Liver (tissue), 9 donors: Measurements from ENCODE around the gene THADA. TPM values are rescaled to one million over a fixed set of nuclear protein-coding genes. Genes with fewer than 3 reads are reported as not detected.

Source experiments
- DNase-seq: peaks from one replicate; pipeline ENCODE4 v3.0.0-alpha.2; 2017; ENCODE audit warnings: low spot score
- H3K27ac ChIP-seq, 2 donors: one replicate each; pipeline ENCODE4 v1.7.0; 2013; ENCODE audit warnings: inconsistent platforms in 2 of 2, low read length in 2 of 2, control low read depth in 1 of 2, low read depth in 1 of 2, mild to moderate bottlenecking in 1 of 2
- H3K27me3 ChIP-seq, 4 donors: one replicate each; pipeline versions ENCODE4 v1.6.1 to v1.7.0; 2013; ENCODE audit warnings: low read length in 3 of 4, inconsistent platforms in 1 of 4, mild to moderate bottlenecking in 1 of 4, moderate library complexity in 1 of 4; ENCODE audit not compliant: control insufficient read depth in 4 of 4, insufficient read depth in 4 of 4
- H3K36me3 ChIP-seq, 4 donors: one replicate each; pipeline versions ENCODE4 v1.6.1 to v1.7.0; 2013; ENCODE audit warnings: low read length in 3 of 4, mild to moderate bottlenecking in 3 of 4, low read depth in 1 of 4, moderate library complexity in 1 of 4; ENCODE audit not compliant: control insufficient read depth in 4 of 4, insufficient read depth in 3 of 4
- H3K4me1 ChIP-seq, 4 donors: one replicate each; pipeline versions ENCODE4 v1.6.1 to v1.7.0; 2013; ENCODE audit warnings: low read length in 3 of 4, mild to moderate bottlenecking in 3 of 4, moderate library complexity in 1 of 4; ENCODE audit not compliant: control insufficient read depth in 4 of 4, insufficient read depth in 4 of 4
- H3K4me3 ChIP-seq, 3 donors: one replicate each; pipeline versions ENCODE4 v1.6.1 to v1.7.0; 2013; ENCODE audit warnings: low read length in 3 of 3, control low read depth in 1 of 3, low read depth in 1 of 3, mild to moderate bottlenecking in 1 of 3
- H3K9ac ChIP-seq, 2 donors: one replicate each; pipeline ENCODE4 v1.7.0; 2013; ENCODE audit warnings: low read length in 2 of 2, mild to moderate bottlenecking in 2 of 2, moderate library complexity in 2 of 2, control low read depth in 1 of 2, low read depth in 1 of 2
- H3K9me3 ChIP-seq, 4 donors: one replicate each; pipeline versions ENCODE4 v1.6.1 to v1.7.0; 2013; ENCODE audit warnings: low read length in 3 of 4; ENCODE audit not compliant: control insufficient read depth in 4 of 4
- CTCF ChIP-seq: fragments of 150-350 bp; IDR thresholded peaks from 2 replicates; pipeline ENCODE4 v1.5.1; 2017; ENCODE audit warnings: improper control_type of control experiment, low read depth, low read length; ENCODE audit not compliant: missing input control
- EGR1 ChIP-seq, 2 donors: IDR thresholded peaks; 2 replicates each; pipeline ENCODE4 v1.6.1; 2016 to 2018; ENCODE audit warnings: antibody characterized with exemption in 2 of 2, low read depth in 2 of 2
- FOXA1 ChIP-seq: IDR thresholded peaks from 2 replicates; pipeline ENCODE4 v1.6.1; 2016; ENCODE audit warnings: antibody characterized with exemption
- FOXA2 ChIP-seq: IDR thresholded peaks from 2 replicates; pipeline ENCODE4 v1.6.1; 2016; ENCODE audit warnings: antibody characterized with exemption
- GABPA ChIP-seq, 2 donors: IDR thresholded peaks in 1 of 2; conservative IDR thresholded peaks in 1 of 2; 2 replicates each; pipeline ENCODE4 v1.6.1; 2016; ENCODE audit warnings: antibody characterized with exemption in 2 of 2, mild to moderate bottlenecking in 1 of 2, moderate library complexity in 1 of 2
- HNF4A ChIP-seq, 2 donors: conservative IDR thresholded peaks; 2 replicates each; pipeline ENCODE4 v1.6.1; 2016; ENCODE audit warnings: antibody characterized with exemption in 2 of 2, mild to moderate bottlenecking in 2 of 2
- HNF4G ChIP-seq: IDR thresholded peaks from 2 replicates; pipeline ENCODE4 v1.6.1; 2016; ENCODE audit warnings: antibody characterized with exemption
- NR2F2 ChIP-seq: IDR thresholded peaks from 2 replicates; pipeline ENCODE4 v1.6.1; 2016; ENCODE audit warnings: antibody characterized with exemption
- RAD21 ChIP-seq, 2 donors: IDR thresholded peaks; 2 replicates each; pipeline ENCODE4 v1.6.1; 2016; ENCODE audit warnings: antibody characterized with exemption in 2 of 2, mild to moderate bottlenecking in 2 of 2
- REST ChIP-seq: IDR thresholded peaks from 2 replicates; pipeline ENCODE4 v1.6.1; 2016; ENCODE audit warnings: antibody characterized with exemption, mild to moderate bottlenecking
- RXRA ChIP-seq, 2 donors: IDR thresholded peaks; 2 replicates each; pipeline ENCODE4 v1.6.1; 2017 to 2018; ENCODE audit warnings: antibody characterized with exemption in 2 of 2, mild to moderate bottlenecking in 1 of 2
- SP1 ChIP-seq: IDR thresholded peaks from 2 replicates; pipeline ENCODE4 v1.6.1; 2018; ENCODE audit warnings: antibody characterized with exemption, mild to moderate bottlenecking
- TAF1 ChIP-seq: conservative IDR thresholded peaks from 2 replicates; pipeline ENCODE4 v1.6.1; 2016; ENCODE audit warnings: antibody characterized with exemption, mild to moderate bottlenecking
- YY1 ChIP-seq: IDR thresholded peaks from 2 replicates; pipeline ENCODE4 v1.6.1; 2016; ENCODE audit warnings: antibody characterized with exemption, mild to moderate bottlenecking
- ZBTB33 ChIP-seq: IDR thresholded peaks from 2 replicates; pipeline ENCODE4 v1.6.1; 2016; ENCODE audit warnings: antibody characterized with exemption
- polyA plus RNA-seq, 2 donors: library from polyadenylated mRNA; stranded (reverse) in 1 of 2; unstranded in 1 of 2; fragments of 200-250 nt in 1 of 2; fragments of >200 nt in 1 of 2; fragmentation: Nextera tagmentation in 1 of 2; extraction: Ambion mirVana in 1 of 2; gene quantifications; one replicate each; pipeline versions ENCODE4 v1.2.1 to v1.2.3, GENCODE V29; 2013 to 2015
- total RNA-seq, 2 donors: library from RNA; depleted of rRNA; stranded (reverse); fragments of >200 nt; gene quantifications; one replicate each; pipeline ENCODE4 v1.2.3, GENCODE V29; 2014
- TF ChIP-seq, protein P1 (sequence below): IDR thresholded peaks from 2 replicates; pipeline ENCODE4 v1.6.1; 2016; ENCODE audit warnings: antibody characterized with exemption
- TF ChIP-seq, protein P2 (sequence below): IDR thresholded peaks from 2 replicates; pipeline ENCODE4 v1.6.1; 2016; ENCODE audit warnings: antibody characterized with exemption
- donor health status: healthy.
- donor health status: healthy.
- donor health status: healthy.
- donor health status: healthy.
- donor health status: healthy.

The THADA gene
- total and polyA plus RNA-seq, 4 donors = 12.0 to 37.2 (median 22.3) TPM

GRCh38 chr2:43436431-43436830, 159.4 kb downstream of the THADA start (continued):
- TF ChIP-seq ZBTB33 (no peak), CTCF (no peak), FOXA2 (no peak), TAF1 (no peak), GABPA (IDR thresholded peaks at IDR 0.05 in 1 of 2, conservative IDR thresholded peaks at IDR 0.05 in 1 of 2) (no peak), EGR1 (IDR thresholded peaks at IDR 0.05; ENCODE audit: low read depth in 2 of 2) (no peak), HNF4G (no peak), RXRA (IDR thresholded peaks at IDR 0.05) (no peak)
- TF ChIP-seq, protein P1, sequence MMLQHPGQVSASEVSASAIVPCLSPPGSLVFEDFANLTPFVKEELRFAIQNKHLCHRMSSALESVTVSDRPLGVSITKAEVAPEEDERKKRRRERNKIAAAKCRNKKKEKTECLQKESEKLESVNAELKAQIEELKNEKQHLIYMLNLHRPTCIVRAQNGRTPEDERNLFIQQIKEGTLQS = no peak

DNA sequence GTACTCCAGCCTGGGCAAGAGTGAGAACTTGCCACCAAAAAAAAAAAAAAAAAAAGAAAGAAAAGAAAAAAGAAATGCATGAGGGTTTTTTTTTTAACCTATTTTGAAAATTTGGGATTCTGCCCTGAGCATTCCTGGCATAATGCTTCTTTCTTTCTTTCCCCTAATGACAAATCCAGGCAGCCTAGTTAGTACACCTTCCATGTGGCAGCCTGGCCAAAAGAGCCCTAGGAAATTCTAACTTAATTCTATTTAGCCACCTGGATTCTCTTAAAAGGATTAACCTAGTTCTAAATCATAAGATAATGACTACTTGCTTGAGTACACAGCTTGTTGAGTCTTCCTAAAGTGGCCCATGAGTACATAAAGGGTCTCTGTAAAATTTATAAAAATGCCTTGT, 160.1 kb downstream of the THADA start:
- no peaks in the 10 kb centered on the region for H3K9me3 ChIP-seq
- DNase-seq = no peak
- H3K9ac ChIP-seq = no peak overlapping the region
- H3K4me1 ChIP-seq = peaks cover 0 to 4% (median under 1%) of the 10 kb centered on the region in 4 donors
- no peaks in the 10 kb centered on the region for H3K27me3 ChIP-seq
- no peak overlapping the region for H3K4me3 ChIP-seq
- TF ChIP-seq CTCF (no peak), NR2F2 (no peak), SP1 (no peak), RXRA (IDR thresholded peaks at IDR 0.05) (no peak), HNF4G (no peak), REST (no peak), EGR1 (IDR thresholded peaks at IDR 0.05; ENCODE audit: low read depth in 2 of 2) (no peak), ZBTB33 (no peak), GABPA (IDR thresholded peaks at IDR 0.05 in 1 of 2, conservative IDR thresholded peaks at IDR 0.05 in 1 of 2) (no peak), HNF4A (conservative IDR thresholded peaks at IDR 0.05) (no peak), FOXA2 (no peak), TAF1 (no peak), RAD21 (IDR thresholded peaks at IDR 0.05) (no peak), YY1 (no peak), FOXA1 (no peak)
- TF ChIP-seq, protein P1 = no peak
- TF ChIP-seq, protein P2, sequence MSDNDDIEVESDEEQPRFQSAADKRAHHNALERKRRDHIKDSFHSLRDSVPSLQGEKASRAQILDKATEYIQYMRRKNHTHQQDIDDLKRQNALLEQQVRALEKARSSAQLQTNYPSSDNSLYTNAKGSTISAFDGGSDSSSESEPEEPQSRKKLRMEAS = no peak
- no peaks in the 10 kb centered on the region for H3K36me3 ChIP-seq
- no peak overlapping the region for H3K27ac ChIP-seq
